GM12878 (cell line): ENCODE data around the gene RIN1. TPM values are rescaled to one million over a fixed set of nuclear protein-coding genes. Genes with fewer than 3 reads are reported as not detected.

Source experiments
- BHLHE40 ChIP-seq, 2 experiments: fragments of 450-650 bp in 1 of 2; IDR thresholded peaks; 2 replicates each; pipeline ENCODE4 v1.6.1; 2011 to 2017; ENCODE audit warnings: low read depth in 2 of 2, borderline replicate concordance in 1 of 2, improper control_type of control experiment in 1 of 2, low read length in 1 of 2, mild to moderate bottlenecking in 1 of 2
- GABPA ChIP-seq: IDR thresholded peaks from 2 replicates; pipeline ENCODE4 v1.6.1; 2014; ENCODE audit warnings: antibody characterized with exemption, low read depth, mild to moderate bottlenecking, inconsistent platforms
- LARP7 ChIP-seq: fragments of 450-650 bp; IDR thresholded peaks from 2 replicates; pipeline ENCODE4 v1.6.1; 2017; ENCODE audit warnings: mild to moderate bottlenecking
- NR2F1 ChIP-seq: fragments of 450-650 bp; conservative IDR thresholded peaks from 2 replicates; pipeline ENCODE4 v1.6.1; 2017; ENCODE audit warnings: mild to moderate bottlenecking
- PAX5 ChIP-seq: IDR thresholded peaks from 2 replicates; pipeline ENCODE4 v1.6.1; 2011; ENCODE audit warnings: low read depth, low read length, borderline replicate concordance
- POLR2A ChIP-seq: IDR thresholded peaks from 2 replicates; pipeline ENCODE4 v1.6.1; 2011; ENCODE audit warnings: low read depth, mild to moderate bottlenecking, low read length
- TAF1 ChIP-seq: IDR thresholded peaks from 2 replicates; pipeline ENCODE4 v1.6.1; 2011; ENCODE audit warnings: mild to moderate bottlenecking, low read depth, low read length, borderline replicate concordance
- polyA plus RNA-seq, 11 experiments: library from polyadenylated mRNA; depleted of rRNA in 4 of 11; unstranded in 6 of 11; stranded (reverse) in 5 of 11; fragments of >200 nt; fragmentation: Nextera tagmentation in 4 of 11; fragmentation: Illumina TruSeq in 1 of 11; extraction: Ambion mirVana in 4 of 11; extraction: Trizol in 1 of 11; gene quantifications; 1 replicate in 1 of 11; 2 replicates in 10 of 11; pipeline versions ENCODE4 v1.2.1 to v1.2.3, GENCODE V29; 2011 to 2016; ENCODE audit warnings: inconsistent platforms in 2 of 11, missing spikeins in 2 of 11, low read depth in 1 of 11
- total RNA-seq, 4 experiments: library from RNA; depleted of rRNA in 3 of 4; stranded (reverse); fragments of >200 nt in 3 of 4; fragmentation: Illumina TruSeq in 1 of 4; extraction: Trizol in 1 of 4; gene quantifications; 2 replicates each; pipeline versions ENCODE4 v1.2.1 to v1.2.3, GENCODE V29; 2013 to 2021
- TF ChIP-seq, protein P1 (sequence below): fragments of 450-650 bp; IDR thresholded peaks from 2 replicates; pipeline ENCODE4 v1.6.1; 2017; ENCODE audit warnings: mild to moderate bottlenecking, moderate library complexity
- TF ChIP-seq, protein P2 (sequence below): IDR thresholded peaks from 2 replicates; pipeline ENCODE4 v1.6.1; 2011; ENCODE audit warnings: borderline replicate concordance, low read depth, mild to moderate bottlenecking, moderate library complexity, low read length; ENCODE audit not compliant: insufficient read depth, poor library complexity, severe bottlenecking
- TF ChIP-seq, protein P3 (sequence below): fragments of 450-650 bp; conservative IDR thresholded peaks from 2 replicates; pipeline ENCODE4 v1.6.1; 2017; ENCODE audit warnings: mild to moderate bottlenecking, moderate library complexity
- TF ChIP-seq, protein P4 (sequence below), 3 experiments: IDR thresholded peaks in 2 of 3; conservative IDR thresholded peaks in 1 of 3; 2 replicates each; pipeline ENCODE4 v1.5.1; 2011; ENCODE audit warnings: low read depth in 3 of 3, low read length in 3 of 3, mild to moderate bottlenecking in 3 of 3, control low read depth in 2 of 3, moderate library complexity in 2 of 3, inconsistent platforms in 1 of 3, mixed read lengths in 1 of 3; ENCODE audit not compliant: control insufficient read depth in 2 of 3, insufficient read depth in 1 of 3; ENCODE audit errors: extremely low read depth in 1 of 3

RIN1 gene
- total and polyA plus RNA-seq, 10 of the 15 experiments (the other 5 are each of a cell fraction or from before 2014, with no cell fraction given): 0.04 to 0.69 (median 0.22) TPM; not detected in 1

DNA sequence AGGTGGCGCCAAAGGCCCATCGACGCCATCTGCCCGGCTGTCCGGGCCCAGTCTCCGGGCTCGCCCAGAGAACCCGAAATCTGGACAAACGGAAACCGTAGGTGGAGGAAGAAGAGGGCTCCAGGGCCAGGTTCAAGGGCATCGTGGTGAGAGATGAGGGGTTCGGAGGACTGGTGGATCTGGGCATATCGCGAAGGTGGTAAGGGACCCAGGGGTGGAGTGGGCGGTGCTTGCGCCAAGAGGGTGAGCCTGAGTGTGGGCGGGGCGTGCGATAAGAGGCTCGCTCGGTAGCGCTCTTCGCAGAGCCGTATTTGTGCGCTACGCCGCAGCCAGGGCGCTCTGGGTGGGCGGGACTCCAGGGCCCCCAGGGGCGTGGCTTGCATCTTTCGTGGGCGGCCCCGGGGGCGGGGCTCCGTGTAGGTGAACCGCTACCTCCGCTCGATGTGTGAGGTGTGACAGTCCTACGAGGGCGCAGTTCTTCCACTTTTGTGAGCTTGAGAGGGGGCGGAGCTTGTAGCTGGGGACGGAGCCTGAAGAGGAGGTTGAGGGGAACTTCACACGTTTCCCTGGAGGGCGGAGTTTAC, 24.2 kb downstream of the RIN1 start (continued):
- TF ChIP-seq, protein P1, sequence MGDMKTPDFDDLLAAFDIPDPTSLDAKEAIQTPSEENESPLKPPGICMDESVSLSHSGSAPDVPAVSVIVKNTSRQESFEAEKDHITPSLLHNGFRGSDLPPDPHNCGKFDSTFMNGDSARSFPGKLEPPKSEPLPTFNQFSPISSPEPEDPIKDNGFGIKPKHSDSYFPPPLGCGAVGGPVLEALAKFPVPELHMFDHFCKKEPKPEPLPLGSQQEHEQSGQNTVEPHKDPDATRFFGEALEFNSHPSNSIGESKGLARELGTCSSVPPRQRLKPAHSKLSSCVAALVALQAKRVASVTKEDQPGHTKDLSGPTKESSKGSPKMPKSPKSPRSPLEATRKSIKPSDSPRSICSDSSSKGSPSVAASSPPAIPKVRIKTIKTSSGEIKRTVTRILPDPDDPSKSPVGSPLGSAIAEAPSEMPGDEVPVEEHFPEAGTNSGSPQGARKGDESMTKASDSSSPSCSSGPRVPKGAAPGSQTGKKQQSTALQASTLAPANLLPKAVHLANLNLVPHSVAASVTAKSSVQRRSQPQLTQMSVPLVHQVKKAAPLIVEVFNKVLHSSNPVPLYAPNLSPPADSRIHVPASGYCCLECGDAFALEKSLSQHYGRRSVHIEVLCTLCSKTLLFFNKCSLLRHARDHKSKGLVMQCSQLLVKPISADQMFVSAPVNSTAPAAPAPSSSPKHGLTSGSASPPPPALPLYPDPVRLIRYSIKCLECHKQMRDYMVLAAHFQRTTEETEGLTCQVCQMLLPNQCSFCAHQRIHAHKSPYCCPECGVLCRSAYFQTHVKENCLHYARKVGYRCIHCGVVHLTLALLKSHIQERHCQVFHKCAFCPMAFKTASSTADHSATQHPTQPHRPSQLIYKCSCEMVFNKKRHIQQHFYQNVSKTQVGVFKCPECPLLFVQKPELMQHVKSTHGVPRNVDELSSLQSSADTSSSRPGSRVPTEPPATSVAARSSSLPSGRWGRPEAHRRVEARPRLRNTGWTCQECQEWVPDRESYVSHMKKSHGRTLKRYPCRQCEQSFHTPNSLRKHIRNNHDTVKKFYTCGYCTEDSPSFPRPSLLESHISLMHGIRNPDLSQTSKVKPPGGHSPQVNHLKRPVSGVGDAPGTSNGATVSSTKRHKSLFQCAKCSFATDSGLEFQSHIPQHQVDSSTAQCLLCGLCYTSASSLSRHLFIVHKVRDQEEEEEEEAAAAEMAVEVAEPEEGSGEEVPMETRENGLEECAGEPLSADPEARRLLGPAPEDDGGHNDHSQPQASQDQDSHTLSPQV: peak; percentile 87; the same call in 1 of the 2 replicates
- TF ChIP-seq, protein P2, sequence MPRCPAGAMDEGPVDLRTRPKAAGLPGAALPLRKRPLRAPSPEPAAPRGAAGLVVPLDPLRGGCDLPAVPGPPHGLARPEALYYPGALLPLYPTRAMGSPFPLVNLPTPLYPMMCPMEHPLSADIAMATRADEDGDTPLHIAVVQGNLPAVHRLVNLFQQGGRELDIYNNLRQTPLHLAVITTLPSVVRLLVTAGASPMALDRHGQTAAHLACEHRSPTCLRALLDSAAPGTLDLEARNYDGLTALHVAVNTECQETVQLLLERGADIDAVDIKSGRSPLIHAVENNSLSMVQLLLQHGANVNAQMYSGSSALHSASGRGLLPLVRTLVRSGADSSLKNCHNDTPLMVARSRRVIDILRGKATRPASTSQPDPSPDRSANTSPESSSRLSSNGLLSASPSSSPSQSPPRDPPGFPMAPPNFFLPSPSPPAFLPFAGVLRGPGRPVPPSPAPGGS: no peak
- 0 out of 2 replicates have a peak, but pooled peaks have one; percentile 6 for TF ChIP-seq PAX5
- no peak for TF ChIP-seq GABPA
- peak; percentile 41 to 43; a peak in 3 of 4 replicates for TF ChIP-seq BHLHE40 (IDR thresholded peaks at IDR 0.05; ENCODE audit: borderline replicate concordance in 1 of 2, low read depth in 2 of 2, low read length in 1 of 2)
- TF ChIP-seq TAF1: peak; percentile 8; the same call in 1 of the 2 replicates
- peak; percentile 54; the same call in 1 of the 2 replicates for TF ChIP-seq NR2F1
- TF ChIP-seq, protein P3, sequence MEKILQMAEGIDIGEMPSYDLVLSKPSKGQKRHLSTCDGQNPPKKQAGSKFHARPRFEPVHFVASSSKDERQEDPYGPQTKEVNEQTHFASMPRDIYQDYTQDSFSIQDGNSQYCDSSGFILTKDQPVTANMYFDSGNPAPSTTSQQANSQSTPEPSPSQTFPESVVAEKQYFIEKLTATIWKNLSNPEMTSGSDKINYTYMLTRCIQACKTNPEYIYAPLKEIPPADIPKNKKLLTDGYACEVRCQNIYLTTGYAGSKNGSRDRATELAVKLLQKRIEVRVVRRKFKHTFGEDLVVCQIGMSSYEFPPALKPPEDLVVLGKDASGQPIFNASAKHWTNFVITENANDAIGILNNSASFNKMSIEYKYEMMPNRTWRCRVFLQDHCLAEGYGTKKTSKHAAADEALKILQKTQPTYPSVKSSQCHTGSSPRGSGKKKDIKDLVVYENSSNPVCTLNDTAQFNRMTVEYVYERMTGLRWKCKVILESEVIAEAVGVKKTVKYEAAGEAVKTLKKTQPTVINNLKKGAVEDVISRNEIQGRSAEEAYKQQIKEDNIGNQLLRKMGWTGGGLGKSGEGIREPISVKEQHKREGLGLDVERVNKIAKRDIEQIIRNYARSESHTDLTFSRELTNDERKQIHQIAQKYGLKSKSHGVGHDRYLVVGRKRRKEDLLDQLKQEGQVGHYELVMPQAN: peak; percentile 34; the same call in 1 of the 2 replicates
- TF ChIP-seq LARP7: peak; percentile 57
- TF ChIP-seq POLR2A: peak; percentile 56; the same call in 1 of the 2 replicates
- TF ChIP-seq, protein P4, sequence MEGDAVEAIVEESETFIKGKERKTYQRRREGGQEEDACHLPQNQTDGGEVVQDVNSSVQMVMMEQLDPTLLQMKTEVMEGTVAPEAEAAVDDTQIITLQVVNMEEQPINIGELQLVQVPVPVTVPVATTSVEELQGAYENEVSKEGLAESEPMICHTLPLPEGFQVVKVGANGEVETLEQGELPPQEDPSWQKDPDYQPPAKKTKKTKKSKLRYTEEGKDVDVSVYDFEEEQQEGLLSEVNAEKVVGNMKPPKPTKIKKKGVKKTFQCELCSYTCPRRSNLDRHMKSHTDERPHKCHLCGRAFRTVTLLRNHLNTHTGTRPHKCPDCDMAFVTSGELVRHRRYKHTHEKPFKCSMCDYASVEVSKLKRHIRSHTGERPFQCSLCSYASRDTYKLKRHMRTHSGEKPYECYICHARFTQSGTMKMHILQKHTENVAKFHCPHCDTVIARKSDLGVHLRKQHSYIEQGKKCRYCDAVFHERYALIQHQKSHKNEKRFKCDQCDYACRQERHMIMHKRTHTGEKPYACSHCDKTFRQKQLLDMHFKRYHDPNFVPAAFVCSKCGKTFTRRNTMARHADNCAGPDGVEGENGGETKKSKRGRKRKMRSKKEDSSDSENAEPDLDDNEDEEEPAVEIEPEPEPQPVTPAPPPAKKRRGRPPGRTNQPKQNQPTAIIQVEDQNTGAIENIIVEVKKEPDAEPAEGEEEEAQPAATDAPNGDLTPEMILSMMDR (IDR thresholded peaks at IDR 0.05 in 2 of 3, conservative IDR thresholded peaks at IDR 0.05 in 1 of 3; ENCODE audit: control insufficient read depth in 2 of 3, extremely low read depth in 1 of 3, insufficient read depth in 1 of 3, low read depth in 3 of 3, low read length in 3 of 3): peak in 2 of 3 experiments; percentile 91 to 94; a peak in 4 of 6 replicates
- TF ChIP-seq, all 136 proteins: peak for 38
